K562 (cell line): ENCODE results near the gene ZBTB22. TPM values are rescaled to one million over a fixed set of nuclear protein-coding genes. Genes with fewer than 3 reads are reported as not detected.

Experiments used
- C11orf30 ChIP-seq: fragments of 450-650 bp; IDR thresholded peaks from 2 replicates; pipeline ENCODE4 v1.6.1; 2016; ENCODE audit warnings: low read depth, mild to moderate bottlenecking
- CUX1 ChIP-seq: fragments of 200-800 bp; sonication (Bioruptor generic); IDR thresholded peaks from 2 replicates; pipeline ENCODE4 v1.6.1; 2016; ENCODE audit warnings: missing genetic modification characterization, missing compliant biosample characterization
- CXXC5 ChIP-seq: fragments of 250-450 bp; sonication (Bioruptor Pico); IDR thresholded peaks from 2 replicates; pipeline ENCODE4 v1.8.0; 2022; ENCODE audit warnings: inconsistent platforms, mild to moderate bottlenecking, moderate library complexity
- EWSR1 ChIP-seq: fragments of 450-650 bp; IDR thresholded peaks from 2 replicates; pipeline ENCODE4 v1.6.1; 2018; ENCODE audit warnings: borderline replicate concordance, mild to moderate bottlenecking, low read depth, moderate library complexity; ENCODE audit not compliant: partially characterized antibody
- FOXA1 ChIP-seq: fragments of 450-650 bp; IDR thresholded peaks from 2 replicates; pipeline ENCODE4 v1.6.1; 2016; ENCODE audit warnings: mild to moderate bottlenecking, borderline replicate concordance
- FOXK1 ChIP-seq: sonication (generic); formaldehyde crosslinking; IDR thresholded peaks from 2 replicates; pipeline ENCODE4 v1.8.0; 2022; ENCODE audit warnings: missing genetic modification reagents, mild to moderate bottlenecking, borderline replicate concordance
- GTF2E2 ChIP-seq: fragments of 200-800 bp; sonication (Bioruptor generic); IDR thresholded peaks from 2 replicates; pipeline ENCODE4 v1.6.1; 2016; ENCODE audit warnings: missing genetic modification characterization, missing compliant biosample characterization
- KDM1A ChIP-seq, 2 experiments: fragments of 450-650 bp; IDR thresholded peaks; 2 replicates each; pipeline ENCODE4 v1.6.1; 2016; ENCODE audit warnings: mild to moderate bottlenecking in 2 of 2
- LEF1 ChIP-seq: fragments of 450-650 bp; IDR thresholded peaks from 2 replicates; pipeline ENCODE4 v1.6.1; 2016; ENCODE audit warnings: mild to moderate bottlenecking
- MCM3 ChIP-seq: fragments of 450-650 bp; IDR thresholded peaks from 2 replicates; pipeline ENCODE4 v1.6.1; 2016
- MCM7 ChIP-seq, 2 experiments: fragments of 450-650 bp; IDR thresholded peaks; 2 replicates each; pipeline ENCODE4 v1.6.1; 2016 to 2018
- NONO ChIP-seq, 2 experiments: fragments of 200-400 bp in 1 of 2; fragments of 450-650 bp in 1 of 2; formaldehyde crosslinking in 1 of 2; IDR thresholded peaks; 2 replicates each; pipeline ENCODE4 v1.6.1; 2017; ENCODE audit warnings: low read depth in 2 of 2, mild to moderate bottlenecking in 2 of 2, moderate library complexity in 2 of 2, low read length in 1 of 2
- PRPF4 ChIP-seq: fragments of 200-400 bp; formaldehyde crosslinking; IDR thresholded peaks from one replicate; pipeline ENCODE4 v1.6.1; 2017; ENCODE audit warnings: low read length, low read depth, mild to moderate bottlenecking; ENCODE audit not compliant: insufficient read depth, poor library complexity, severe bottlenecking
- RBM25 ChIP-seq: fragments of 200-400 bp; formaldehyde crosslinking; IDR thresholded peaks from 2 replicates; pipeline ENCODE4 v1.6.1; 2018; ENCODE audit warnings: low read length, low read depth, moderate library complexity; ENCODE audit not compliant: severe bottlenecking
- RCOR1 ChIP-seq, 2 experiments: IDR thresholded peaks; 2 replicates each; pipeline ENCODE4 v1.6.1; 2012; ENCODE audit warnings: low read depth in 2 of 2, low read length in 2 of 2, borderline replicate concordance in 1 of 2, improper control_type of control experiment in 1 of 2
- RFX1 ChIP-seq: fragments of 450-650 bp; IDR thresholded peaks from 2 replicates; pipeline ENCODE4 v1.6.1; 2016; ENCODE audit warnings: mild to moderate bottlenecking, moderate library complexity
- SP2 ChIP-seq: IDR thresholded peaks from 2 replicates; pipeline ENCODE4 v1.6.1; 2011; ENCODE audit warnings: mild to moderate bottlenecking, low read depth, low read length, moderate library complexity; ENCODE audit not compliant: poor library complexity, severe bottlenecking; ENCODE audit errors: extremely low read depth
- TARDBP ChIP-seq: fragments of 450-650 bp; IDR thresholded peaks from 2 replicates; pipeline ENCODE4 v1.6.1; 2016
- polyA plus RNA-seq, 8 experiments: library from polyadenylated mRNA; depleted of rRNA in 4 of 8; stranded (reverse) in 5 of 8; unstranded in 3 of 8; fragments of >200 nt; fragmentation: Nextera tagmentation in 2 of 8; fragmentation: Illumina TruSeq in 1 of 8; extraction: Ambion mirVana in 2 of 8; extraction: Trizol in 1 of 8; gene quantifications; 2 replicates each; pipeline versions ENCODE4 v1.2.1 to v1.2.3, GENCODE V29; 2011 to 2014; ENCODE audit warnings: inconsistent platforms in 1 of 8, missing spikeins in 1 of 8
- total RNA-seq, 7 experiments: library from RNA; depleted of rRNA in 6 of 7; stranded (reverse); fragments of >200 nt in 6 of 7; fragmentation: Illumina TruSeq in 2 of 7; extraction: Trizol in 2 of 7; gene quantifications; 2 replicates each; pipeline versions ENCODE4 v1.2.1 to v1.2.3, GENCODE V29; 2011 to 2021; ENCODE audit warnings: low replicate concordance in 1 of 7
- TF ChIP-seq, protein P1 (sequence below): fragments of 450-650 bp; IDR thresholded peaks from 2 replicates; pipeline ENCODE4 v1.6.1; 2017; ENCODE audit warnings: antibody characterized with exemption, mild to moderate bottlenecking
- TF ChIP-seq, protein P2 (sequence below): fragments of 250-450 bp; sonication (Bioruptor Pico); IDR thresholded peaks from 2 replicates; pipeline ENCODE4 v1.9.0; 2021; ENCODE audit warnings: mild to moderate bottlenecking

The ZBTB22 gene
- total and polyA plus RNA-seq, 9 of the 15 experiments (the other 6 are each of a cell fraction or from before 2014, with no cell fraction given): 0.21 to 11.9 (median 7.1) TPM

DNA sequence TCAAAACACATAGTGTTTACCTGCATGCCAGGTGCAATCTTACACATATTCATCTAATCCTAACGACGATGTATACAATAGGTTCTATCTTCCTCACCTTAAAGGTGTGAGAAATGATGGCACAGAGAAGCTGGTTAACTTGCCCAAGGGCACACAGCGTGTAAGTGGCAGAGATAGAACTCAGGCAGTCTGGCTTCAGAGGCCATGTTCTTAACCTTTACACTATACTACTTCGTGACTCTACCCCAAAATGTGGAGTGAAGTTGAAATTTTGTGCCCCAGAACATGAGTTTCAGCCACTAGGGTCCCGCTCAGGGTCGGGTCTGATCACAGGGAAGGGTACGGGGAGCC lies 46.5 kb downstream of the ZBTB22 start (continued):
- TF ChIP-seq RCOR1 (IDR thresholded peaks at IDR 0.05; ENCODE audit: borderline replicate concordance in 1 of 2, low read depth in 2 of 2, low read length in 2 of 2) (peak; percentile 27 to 80; a peak in 3 of 4 replicates), PRPF4 (no peak), LEF1 (no peak), KDM1A (IDR thresholded peaks at IDR 0.05) (peak; percentile 89 to 90), GTF2E2 (tag) (no peak), EWSR1 (no peak), CUX1 (CRISPR knock-in tag) (no peak), C11orf30 (no peak), FOXA1 (no peak), CXXC5 (CRISPR knock-in tag) (no peak), FOXK1 (CRISPR knock-in tag) (0 out of 2 replicates have a peak, but pooled peaks have one; percentile 72), MCM3 (no peak), RFX1 (no peak), NONO (IDR thresholded peaks at IDR 0.05; ENCODE audit: low read depth in 2 of 2, low read length in 1 of 2) (peak in 1 of 2 experiments; percentile 44; a peak in 1 of 4 replicates), SP2 (no peak), TARDBP (no peak), RBM25 (peak; percentile 97), MCM7 (IDR thresholded peaks at IDR 0.05) (no peak)
- TF ChIP-seq, protein P1, sequence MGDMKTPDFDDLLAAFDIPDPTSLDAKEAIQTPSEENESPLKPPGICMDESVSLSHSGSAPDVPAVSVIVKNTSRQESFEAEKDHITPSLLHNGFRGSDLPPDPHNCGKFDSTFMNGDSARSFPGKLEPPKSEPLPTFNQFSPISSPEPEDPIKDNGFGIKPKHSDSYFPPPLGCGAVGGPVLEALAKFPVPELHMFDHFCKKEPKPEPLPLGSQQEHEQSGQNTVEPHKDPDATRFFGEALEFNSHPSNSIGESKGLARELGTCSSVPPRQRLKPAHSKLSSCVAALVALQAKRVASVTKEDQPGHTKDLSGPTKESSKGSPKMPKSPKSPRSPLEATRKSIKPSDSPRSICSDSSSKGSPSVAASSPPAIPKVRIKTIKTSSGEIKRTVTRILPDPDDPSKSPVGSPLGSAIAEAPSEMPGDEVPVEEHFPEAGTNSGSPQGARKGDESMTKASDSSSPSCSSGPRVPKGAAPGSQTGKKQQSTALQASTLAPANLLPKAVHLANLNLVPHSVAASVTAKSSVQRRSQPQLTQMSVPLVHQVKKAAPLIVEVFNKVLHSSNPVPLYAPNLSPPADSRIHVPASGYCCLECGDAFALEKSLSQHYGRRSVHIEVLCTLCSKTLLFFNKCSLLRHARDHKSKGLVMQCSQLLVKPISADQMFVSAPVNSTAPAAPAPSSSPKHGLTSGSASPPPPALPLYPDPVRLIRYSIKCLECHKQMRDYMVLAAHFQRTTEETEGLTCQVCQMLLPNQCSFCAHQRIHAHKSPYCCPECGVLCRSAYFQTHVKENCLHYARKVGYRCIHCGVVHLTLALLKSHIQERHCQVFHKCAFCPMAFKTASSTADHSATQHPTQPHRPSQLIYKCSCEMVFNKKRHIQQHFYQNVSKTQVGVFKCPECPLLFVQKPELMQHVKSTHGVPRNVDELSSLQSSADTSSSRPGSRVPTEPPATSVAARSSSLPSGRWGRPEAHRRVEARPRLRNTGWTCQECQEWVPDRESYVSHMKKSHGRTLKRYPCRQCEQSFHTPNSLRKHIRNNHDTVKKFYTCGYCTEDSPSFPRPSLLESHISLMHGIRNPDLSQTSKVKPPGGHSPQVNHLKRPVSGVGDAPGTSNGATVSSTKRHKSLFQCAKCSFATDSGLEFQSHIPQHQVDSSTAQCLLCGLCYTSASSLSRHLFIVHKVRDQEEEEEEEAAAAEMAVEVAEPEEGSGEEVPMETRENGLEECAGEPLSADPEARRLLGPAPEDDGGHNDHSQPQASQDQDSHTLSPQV: no peak; the same call in 1 of the 2 replicates
- TF ChIP-seq, protein P2, sequence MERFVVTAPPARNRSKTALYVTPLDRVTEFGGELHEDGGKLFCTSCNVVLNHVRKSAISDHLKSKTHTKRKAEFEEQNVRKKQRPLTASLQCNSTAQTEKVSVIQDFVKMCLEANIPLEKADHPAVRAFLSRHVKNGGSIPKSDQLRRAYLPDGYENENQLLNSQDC (CRISPR knock-in tag): no peak
